A549 (cell line): ENCODE results near the gene DLG4. TPM values are rescaled to one million over a fixed set of nuclear protein-coding genes. Genes with fewer than 3 reads are reported as not detected.
A peak's percentile ranks its signal among the peaks of the same experiment; 100 is the strongest.

Source experiments
- ATAC-seq, 2 experiments: fragments of 200-7000 bp in 1 of 2; fragments of >200 bp in 1 of 2; cut with Nextera tagmentation in 1 of 2; cut with Tn5 transposase in 1 of 2; 3 replicates each; pipeline versions ENCODE4 v1.8.0 to v1.9.1; 2018 to 2020; ENCODE audit warnings: mild to moderate bottlenecking in 1 of 2, moderate library complexity in 1 of 2
- CTCF ChIA-PET: fragments of 300-600 bp; sonication (Branson Sonifier 250); formaldehyde crosslinking; extraction: SDS; loops from one replicate; lab custom pipeline; 2021; ENCODE audit warnings: antibody characterized with exemption, inconsistent platforms; lab: Yijun Ruan, JAX
- POLR2A ChIA-PET: fragments of 350-600 bp; formaldehyde crosslinking; extraction: SDS; loops from one replicate; lab custom pipeline; 2021; ENCODE audit warnings: antibody characterized with exemption, inconsistent platforms; lab: Yijun Ruan, JAX
- DNase-seq, 2 experiments: peaks; one replicate each; pipeline versions ENCODE4 v3.0.0 to v3.0.0-alpha.2; 2011 to 2016; ENCODE audit warnings: low read depth in 1 of 2, low spot score in 1 of 2
- FAIRE-seq: peaks from 2 replicates; lab custom pipeline; 2011; peaks lifted over from hg19 to GRCh38; lab: Jason Lieb, UNC
- H3K27ac ChIP-seq, 2 experiments: fragments of >200 bp; sonication (Bioruptor Twin); formaldehyde crosslinking; 3 replicates each; pipeline ENCODE4 v1.5.1; 2016 to 2017
- H3K4me1 ChIP-seq: fragments of >200 bp; sonication (Bioruptor Twin); formaldehyde crosslinking; 3 replicates; pipeline ENCODE4 v1.6.1; 2016
- H3K4me2 ChIP-seq: fragments of >200 bp; sonication (Bioruptor Twin); formaldehyde crosslinking; 3 replicates; pipeline ENCODE4 v1.6.1; 2016
- H3K4me3 ChIP-seq: fragments of >200 bp; sonication (Bioruptor Twin); formaldehyde crosslinking; 3 replicates; pipeline ENCODE4 v1.5.1; 2016
- H3K9me3 ChIP-seq: fragments of >200 bp; sonication (Bioruptor Twin); formaldehyde crosslinking; 3 replicates; pipeline ENCODE4 v1.6.1; 2016
- CEBPB ChIP-seq, 2 experiments: fragments of >200 bp in 1 of 2; sonication (Bioruptor Twin) in 1 of 2; formaldehyde crosslinking in 1 of 2; IDR thresholded peaks; 2 replicates each; pipeline ENCODE4 v1.6.1; 2012 to 2016
- CHD2 ChIP-seq: fragments of 150-350 bp; IDR thresholded peaks from 2 replicates; pipeline ENCODE4 v1.6.1; 2014; ENCODE audit warnings: low read length; ENCODE audit not compliant: partially characterized antibody
- EHF ChIP-seq: fragments of 250-450 bp; sonication (Bioruptor Pico); IDR thresholded peaks from 2 replicates; pipeline ENCODE4 v1.5.0; 2020; ENCODE audit warnings: mild to moderate bottlenecking
- EP300 ChIP-seq, 2 experiments: fragments of >200 bp; sonication (Bioruptor Twin); formaldehyde crosslinking; IDR thresholded peaks; 2 replicates in 1 of 2; 3 replicates in 1 of 2; pipeline ENCODE4 v1.6.1; 2016 to 2017
- FOSL2 ChIP-seq, 2 experiments: fragments of 450-650 bp in 1 of 2; fragments of >200 bp in 1 of 2; sonication (Bioruptor Twin) in 1 of 2; formaldehyde crosslinking; IDR thresholded peaks; 2 replicates each; pipeline versions ENCODE4 v1.5.0 to v1.6.1; 2016 to 2020; ENCODE audit warnings: mild to moderate bottlenecking in 1 of 2, moderate library complexity in 1 of 2
- GATA3 ChIP-seq: IDR thresholded peaks from 2 replicates; pipeline ENCODE4 v1.6.1; 2012; ENCODE audit warnings: borderline replicate concordance
- HOXB5 ChIP-seq: fragments of 250-450 bp; sonication (Bioruptor Pico); IDR thresholded peaks from 2 replicates; pipeline ENCODE4 v1.5.0; 2020; ENCODE audit warnings: mild to moderate bottlenecking, moderate library complexity
- JUN ChIP-seq, 2 experiments: fragments of >200 bp; sonication (Bioruptor Twin); formaldehyde crosslinking; IDR thresholded peaks; 2 replicates in 1 of 2; 3 replicates in 1 of 2; pipeline ENCODE4 v1.6.1; 2016 to 2017
- MAFK ChIP-seq: fragments of 450-650 bp; IDR thresholded peaks from 2 replicates; pipeline ENCODE4 v1.6.1; 2014; ENCODE audit not compliant: partially characterized antibody
- MYC ChIP-seq: IDR thresholded peaks from 2 replicates; pipeline ENCODE4 v1.6.1; 2012; ENCODE audit warnings: mild to moderate bottlenecking, inconsistent platforms, low read length, improper control_type of control experiment, borderline replicate concordance
- NFE2L2 ChIP-seq: fragments of 150-350 bp; conservative IDR thresholded peaks from 2 replicates; pipeline ENCODE4 v1.6.1; 2014; ENCODE audit warnings: low read length
- POLR2A ChIP-seq: IDR thresholded peaks from 2 replicates; pipeline ENCODE4 v1.6.1; 2012; ENCODE audit warnings: mild to moderate bottlenecking, low read length
- RAD21 ChIP-seq, 2 experiments: fragments of >200 bp in 1 of 2; sonication (Bioruptor Twin) in 1 of 2; formaldehyde crosslinking in 1 of 2; IDR thresholded peaks in 1 of 2; conservative IDR thresholded peaks in 1 of 2; 2 replicates in 1 of 2; 3 replicates in 1 of 2; pipeline ENCODE4 v1.6.1; 2012 to 2018; ENCODE audit warnings: inconsistent platforms in 1 of 2
- RCOR1 ChIP-seq: fragments of 150-350 bp; IDR thresholded peaks from 2 replicates; pipeline ENCODE4 v1.6.1; 2014; ENCODE audit warnings: antibody characterized with exemption, low read length, low read depth
- RFX5 ChIP-seq: fragments of 450-650 bp; IDR thresholded peaks from 2 replicates; pipeline ENCODE4 v1.7.1; 2014; ENCODE audit warnings: antibody characterized with exemption, mild to moderate bottlenecking, moderate library complexity
- SMC3 ChIP-seq: fragments of >200 bp; sonication (Bioruptor Twin); formaldehyde crosslinking; IDR thresholded peaks from 3 replicates; pipeline ENCODE4 v1.6.1; 2018; ENCODE audit warnings: inconsistent platforms
- SREBF2 ChIP-seq: fragments of 450-650 bp; IDR thresholded peaks from 2 replicates; pipeline ENCODE4 v1.6.1; 2014; ENCODE audit warnings: mild to moderate bottlenecking, moderate library complexity
- TP53 ChIP-seq: fragments of 250-450 bp; sonication (Bioruptor Pico); IDR thresholded peaks from 2 replicates; pipeline ENCODE4 v1.5.0; 2021; ENCODE audit warnings: mild to moderate bottlenecking, moderate library complexity
- ZFP36 ChIP-seq: fragments of 450-650 bp; IDR thresholded peaks from 2 replicates; pipeline ENCODE4 v1.6.1; 2014; ENCODE audit warnings: borderline replicate concordance; ENCODE audit not compliant: partially characterized antibody
- WGBS: methylation state at CpG from one replicate; pipeline ENCODE4 v1.1.6; 2017; ENCODE audit errors: missing lambda C conversion rate; 5-methylcytosine and 5-hydroxymethylcytosine counted together
- polyA plus RNA-seq, 4 experiments: library from polyadenylated mRNA; depleted of rRNA in 3 of 4; stranded (reverse); fragments of >200 nt; fragmentation: RNase III in 1 of 4; extraction: RNeasy Plus Mini Kit Qiagen cat#74134 plus additional on column Dnase treatment in 1 of 4; gene quantifications; 2 replicates in 3 of 4; 3 replicates in 1 of 4; pipeline ENCODE4 v1.2.3, GENCODE V29; 2011 to 2017
- small RNA-seq, 6 experiments: library from RNA; depleted of rRNA; stranded (forward); fragments of <200 nt; gene quantifications; one replicate each; pipeline ENCODE3, GENCODE V24; 2012
- TF ChIP-seq, protein P1 (sequence below): IDR thresholded peaks from 2 replicates; pipeline ENCODE4 v1.6.1; 2012

DLG4 gene
- polyA plus RNA-seq, 2 of the 4 experiments (the other 2 are of a cell fraction) = 8.3 to 21.3 TPM

DNA sequence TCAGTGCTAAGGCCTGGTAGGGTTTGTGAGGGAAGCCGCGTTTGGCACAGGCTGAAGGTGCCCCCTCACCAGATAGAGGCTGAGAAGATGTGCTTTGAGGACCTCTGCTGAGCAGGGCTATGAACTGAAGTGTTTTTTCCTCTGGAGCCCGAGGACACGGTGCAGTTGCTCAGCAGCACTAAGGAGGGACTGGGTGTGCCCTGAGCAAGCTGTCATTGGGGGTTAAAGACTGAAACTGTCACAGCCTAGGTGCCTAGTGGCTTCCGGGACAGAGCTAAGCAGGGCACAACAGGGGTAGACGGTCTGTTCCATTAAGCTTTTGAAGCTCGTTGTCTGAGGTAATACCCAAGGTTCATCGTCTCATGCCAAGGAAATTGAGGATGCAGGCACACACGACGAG lies 80.2 kb downstream of the DLG4 start:
- CTCF ChIA-PET = interaction anchor here (0.6 to 45.7 kb wide), 11 partner anchors 11 to 473 kb away, joined by 3 to 1477 read pairs (median 4); partner anchors contain the start of genes ASGR1, ASGR2, SLC16A11 and SLC16A13
- TF ChIP-seq, protein P1, sequence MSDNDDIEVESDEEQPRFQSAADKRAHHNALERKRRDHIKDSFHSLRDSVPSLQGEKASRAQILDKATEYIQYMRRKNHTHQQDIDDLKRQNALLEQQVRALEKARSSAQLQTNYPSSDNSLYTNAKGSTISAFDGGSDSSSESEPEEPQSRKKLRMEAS = no peak
- TF ChIP-seq HOXB5 (CRISPR knock-in tag) (no peak), JUN (IDR thresholded peaks at IDR 0.05) (no peak), NFE2L2 (no peak), RFX5 (no peak)
- TF ChIP-seq, all 56 proteins: peak for 0
- WGBS = 78% methylated on average over 10 of the region's 10 CpGs
- H3K4me1 ChIP-seq = peaks cover 4% of the 10 kb centered on the region; the same call in 2 of the 3 replicates
- ATAC-seq (no peak; a peak in 1 of 6 replicates), DNase-seq (no peak), FAIRE-seq (no peak)
- H3K27ac ChIP-seq = no peak overlapping the region
- no peak overlapping the region for H3K4me2 ChIP-seq
- H3K4me3 ChIP-seq = no peak overlapping the region
- POLR2A ChIA-PET = no interaction called here
- H3K9me3 ChIP-seq = no peaks in the 10 kb centered on the region

DNA sequence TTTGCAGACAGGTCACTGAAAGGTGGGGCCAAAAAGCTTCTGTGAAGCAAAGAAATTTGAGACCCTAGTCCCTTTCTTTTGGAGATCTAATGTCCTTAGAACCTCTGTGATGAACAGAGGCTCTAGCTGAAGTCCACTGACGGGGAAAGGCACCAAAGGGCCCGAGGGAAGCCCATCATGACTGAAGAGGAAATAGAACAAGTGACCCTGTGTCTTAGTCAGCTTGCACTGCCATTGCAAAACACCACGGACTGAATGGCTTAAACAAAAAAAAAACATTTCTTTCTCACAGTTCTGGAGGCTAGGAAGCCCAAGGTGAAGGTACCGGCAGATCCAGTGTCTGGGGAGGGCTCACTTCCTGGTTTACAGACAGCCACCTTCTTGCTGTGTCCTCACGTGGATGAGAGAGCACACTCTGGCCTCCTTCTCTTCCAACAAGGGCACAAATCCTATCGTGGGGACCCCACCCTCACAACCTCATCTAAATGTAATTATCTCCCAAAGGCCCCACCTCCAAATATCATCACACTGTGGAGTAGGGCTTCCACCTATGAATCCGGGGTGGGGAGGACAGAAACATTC lies 80.7 kb downstream of the DLG4 start:
- no peak for DNase-seq
- H3K4me3 ChIP-seq = no peak overlapping the region
- H3K4me2 ChIP-seq = no peak overlapping the region
- peaks cover 4% of the 10 kb centered on the region; the same call in 2 of the 3 replicates for H3K4me1 ChIP-seq
- TF ChIP-seq EP300 (IDR thresholded peaks at IDR 0.05) = no peak
- TF ChIP-seq GATA3 = no peak
- TF ChIP-seq ZFP36 = no peak
- no peak for TF ChIP-seq RAD21 (conservative IDR thresholded peaks at IDR 0.05 in 1 of 2, IDR thresholded peaks at IDR 0.05 in 1 of 2)
- TF ChIP-seq POLR2A = no peak
- TF ChIP-seq SMC3 = no peak
- no peak for TF ChIP-seq CHD2
- TF ChIP-seq SREBF2 = no peak
- no peak for TF ChIP-seq FOSL2 (IDR thresholded peaks at IDR 0.05)
- no peak for TF ChIP-seq FOSL2 (CRISPR knock-in tag; IDR thresholded peaks at IDR 0.05)
- TF ChIP-seq CEBPB (IDR thresholded peaks at IDR 0.05) = no peak
- no peak for TF ChIP-seq MAFK
- POLR2A ChIA-PET = no interaction called here
- FAIRE-seq = no peak
- CTCF ChIA-PET = interaction anchor here (1.0 to 45.7 kb wide), 12 partner anchors 9 to 473 kb away, joined by 3 to 1477 read pairs (median 6); partner anchors contain the start of genes ASGR1, ASGR2, SLC16A11 and SLC16A13
- ATAC-seq = no peak
- 0 out of 6 replicates have a peak overlapping the region, but pooled peaks of 1 of the 2 experiments have one; percentile 8 for H3K27ac ChIP-seq
- no peaks in the 10 kb centered on the region for H3K9me3 ChIP-seq
- WGBS = 55% methylated on average over 7 of the region's 7 CpGs

DNA sequence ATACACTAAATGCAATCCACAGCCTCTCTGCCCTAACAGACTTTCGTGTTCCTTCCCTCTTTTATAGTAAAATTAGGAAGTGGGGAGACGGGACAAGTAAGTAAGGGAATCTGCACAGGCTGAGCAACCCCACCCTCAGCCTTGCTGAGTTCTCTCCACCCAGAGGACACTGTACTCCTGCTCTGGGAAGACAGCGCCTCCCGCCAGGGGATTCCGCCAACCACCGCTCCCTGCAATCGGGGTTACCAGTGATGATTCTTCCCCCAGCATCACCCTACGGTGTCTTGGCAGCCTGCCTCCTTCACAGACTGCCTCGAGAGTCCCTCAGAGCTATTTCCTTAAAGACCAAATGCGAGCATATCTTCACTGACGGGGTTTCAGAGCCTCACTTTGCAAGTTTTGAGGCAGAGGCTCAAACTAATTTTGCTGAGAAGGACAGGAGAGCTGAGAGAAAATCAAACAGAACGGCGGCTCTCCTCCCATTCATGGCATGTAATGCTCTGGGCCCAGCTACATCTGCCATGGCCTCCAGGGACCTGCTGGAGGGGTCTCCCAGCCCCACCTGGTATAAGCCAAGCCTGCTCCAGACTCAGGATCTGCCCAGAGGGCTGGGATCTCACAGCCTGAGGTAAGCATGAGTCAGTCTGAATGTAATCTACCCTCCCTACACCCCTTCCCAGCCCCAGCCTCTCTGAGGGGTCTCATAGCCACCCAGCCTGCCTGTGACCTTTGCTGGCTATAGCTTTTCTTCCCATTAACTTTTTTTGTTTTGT lies 82.3 kb downstream of the DLG4 start:
- Histone ChIP-seq H3K27ac (peak overlapping the region in 1 of 2 experiments; percentile 32; a peak in 1 of 6 replicates), H3K4me2 (no peak overlapping the region), H3K9me3 (no peaks in the 10 kb centered on the region), H3K4me3 (no peak overlapping the region), H3K4me1 (peaks cover 4% of the 10 kb centered on the region; the same call in 2 of the 3 replicates)
- POLR2A ChIA-PET = interaction anchor here (1.0 to 1.6 kb wide), 2 partner anchors 86 to 102 kb away, joined by 4 to 5 read pairs; partner anchors contain the start of gene SLC16A13
- CTCF ChIA-PET = interaction anchor here (0.5 to 45.7 kb wide), 43 partner anchors 8 to 494 kb away, joined by 3 to 1477 read pairs (median 4); partner anchors contain the start of genes ASGR1, ASGR2, CLEC10A and SLC16A11
- no peak for TF ChIP-seq HOXB5 (CRISPR knock-in tag)
- TF ChIP-seq EHF (CRISPR knock-in tag) = no peak
- no peak for TF ChIP-seq TP53 (CRISPR knock-in tag)
- TF ChIP-seq GATA3 = no peak
- no peak for TF ChIP-seq MYC
- TF ChIP-seq FOSL2 (IDR thresholded peaks at IDR 0.05) = no peak
- no peak for TF ChIP-seq FOSL2 (CRISPR knock-in tag; IDR thresholded peaks at IDR 0.05)
- no peak for TF ChIP-seq RCOR1
- no peak for TF ChIP-seq RAD21 (conservative IDR thresholded peaks at IDR 0.05 in 1 of 2, IDR thresholded peaks at IDR 0.05 in 1 of 2)
- TF ChIP-seq MAFK = no peak
- DNase-seq = no peak
- peak in 1 of 2 experiments; percentile 33; a peak in 1 of 6 replicates for ATAC-seq
- FAIRE-seq = no peak
- WGBS = 42% methylated on average over 13 of the region's 13 CpGs

Small RNAs within 50 kb of the gene (small RNA-seq; reads per million reads assigned to genes)
- 0 reads per million in 6 experiments for gene AC120057.4
- 33.4 to 4,513 (median 3,561) reads per million in 6 experiments for gene MIR324
- gene RF00019 = 0 reads per million in 6 experiments

Other genes starting within 250 kb of the DLG4 start
Only the 30 nearest of the 33 such genes appear.
- 185 and 210 TPM in 2 replicates for gene RNASEK, start 207.2 kb downstream of the DLG4 start, polyA plus RNA-seq (2011; rRNA removed)
- gene RNASEK, start 207.2 kb downstream of the DLG4 start, polyA plus RNA-seq (2017; fragmentation: RNase III; extraction: RNeasy Plus Mini Kit Qiagen cat#74134 plus additional on column Dnase treatment) = 388 to 426 TPM (median 424 TPM) in 3 replicates
- 0.16 TPM in 1 of 2 replicates, not detected in the other for gene BCL6B, start 196.8 kb downstream of the DLG4 start, polyA plus RNA-seq (2011; rRNA removed)
- gene BCL6B, start 196.8 kb downstream of the DLG4 start, polyA plus RNA-seq (2017; fragmentation: RNase III; extraction: RNeasy Plus Mini Kit Qiagen cat#74134 plus additional on column Dnase treatment) = 0.03 to 0.04 TPM in 2 of 3 replicates, not detected in the other
- 6.2 and 8.0 TPM in 2 replicates for gene SLC16A13, start 183.8 kb downstream of the DLG4 start, polyA plus RNA-seq (2011; rRNA removed)
- gene SLC16A13, start 183.8 kb downstream of the DLG4 start, polyA plus RNA-seq (2017; fragmentation: RNase III; extraction: RNeasy Plus Mini Kit Qiagen cat#74134 plus additional on column Dnase treatment) = 6.2 to 10.9 TPM (median 10.4 TPM) in 3 replicates
- not detected in 2 replicates for gene SLC16A11, start 175.7 kb downstream of the DLG4 start, polyA plus RNA-seq (2011; rRNA removed)
- gene SLC16A11, start 175.7 kb downstream of the DLG4 start, polyA plus RNA-seq (2017; fragmentation: RNase III; extraction: RNeasy Plus Mini Kit Qiagen cat#74134 plus additional on column Dnase treatment) = not detected in 3 replicates
- not detected in 2 replicates for gene CLEC10A, start 139.6 kb downstream of the DLG4 start, polyA plus RNA-seq (2011; rRNA removed)
- not detected in 3 replicates for gene CLEC10A, start 139.6 kb downstream of the DLG4 start, polyA plus RNA-seq (2017; fragmentation: RNase III; extraction: RNeasy Plus Mini Kit Qiagen cat#74134 plus additional on column Dnase treatment)
- 0.25 and 0.34 TPM in 2 replicates for gene ASGR2, start 105.0 kb downstream of the DLG4 start, polyA plus RNA-seq (2011; rRNA removed)
- gene ASGR2, start 105.0 kb downstream of the DLG4 start, polyA plus RNA-seq (2017; fragmentation: RNase III; extraction: RNeasy Plus Mini Kit Qiagen cat#74134 plus additional on column Dnase treatment) = 0.06 TPM in 1 of 3 replicates, not detected in the others
- 2.6 and 3.4 TPM in 2 replicates for gene ASGR1, start 40.5 kb downstream of the DLG4 start, polyA plus RNA-seq (2011; rRNA removed)
- 1.0 to 1.6 TPM (median 1.6 TPM) in 3 replicates for gene ASGR1, start 40.5 kb downstream of the DLG4 start, polyA plus RNA-seq (2017; fragmentation: RNase III; extraction: RNeasy Plus Mini Kit Qiagen cat#74134 plus additional on column Dnase treatment)
- gene ACADVL, start 102 bp upstream of the DLG4 start, polyA plus RNA-seq (2011; rRNA removed) = 238 and 288 TPM in 2 replicates
- gene ACADVL, start 102 bp upstream of the DLG4 start, polyA plus RNA-seq (2017; fragmentation: RNase III; extraction: RNeasy Plus Mini Kit Qiagen cat#74134 plus additional on column Dnase treatment) = 392 to 429 TPM (median 425 TPM) in 3 replicates
- 5.7 and 9.6 TPM in 2 replicates for gene DVL2, start 14.7 kb upstream of the DLG4 start, polyA plus RNA-seq (2011; rRNA removed)
- 30.7 to 40.4 TPM (median 37.7 TPM) in 3 replicates for gene DVL2, start 14.7 kb upstream of the DLG4 start, polyA plus RNA-seq (2017; fragmentation: RNase III; extraction: RNeasy Plus Mini Kit Qiagen cat#74134 plus additional on column Dnase treatment)
- 52.1 and 61.2 TPM in 2 replicates for gene PHF23, start 19.6 kb upstream of the DLG4 start, polyA plus RNA-seq (2011; rRNA removed)
- gene PHF23, start 19.6 kb upstream of the DLG4 start, polyA plus RNA-seq (2017; fragmentation: RNase III; extraction: RNeasy Plus Mini Kit Qiagen cat#74134 plus additional on column Dnase treatment) = 70.9 to 80.2 TPM (median 79.1 TPM) in 3 replicates
- gene GABARAP, start 22.6 kb upstream of the DLG4 start, polyA plus RNA-seq (2011; rRNA removed) = 399 and 502 TPM in 2 replicates
- 431 to 510 TPM (median 504 TPM) in 3 replicates for gene GABARAP, start 22.6 kb upstream of the DLG4 start, polyA plus RNA-seq (2017; fragmentation: RNase III; extraction: RNeasy Plus Mini Kit Qiagen cat#74134 plus additional on column Dnase treatment)
- gene CTDNEP1, start 31.9 kb upstream of the DLG4 start, polyA plus RNA-seq (2011; rRNA removed) = 161 and 251 TPM in 2 replicates
- gene CTDNEP1, start 31.9 kb upstream of the DLG4 start, polyA plus RNA-seq (2017; fragmentation: RNase III; extraction: RNeasy Plus Mini Kit Qiagen cat#74134 plus additional on column Dnase treatment) = 145 to 151 TPM (median 147 TPM) in 3 replicates
- gene ELP5, start 32.4 kb upstream of the DLG4 start, polyA plus RNA-seq (2011; rRNA removed) = 114 and 133 TPM in 2 replicates
- 89.2 to 97.3 TPM (median 92.1 TPM) in 3 replicates for gene ELP5, start 32.4 kb upstream of the DLG4 start, polyA plus RNA-seq (2017; fragmentation: RNase III; extraction: RNeasy Plus Mini Kit Qiagen cat#74134 plus additional on column Dnase treatment)
- gene CLDN7, start 42.6 kb upstream of the DLG4 start, polyA plus RNA-seq (2011; rRNA removed) = 4.2 and 4.6 TPM in 2 replicates
- 0.59 to 0.97 TPM (median 0.59 TPM) in 3 replicates for gene CLDN7, start 42.6 kb upstream of the DLG4 start, polyA plus RNA-seq (2017; fragmentation: RNase III; extraction: RNeasy Plus Mini Kit Qiagen cat#74134 plus additional on column Dnase treatment)
- 0.16 TPM in 2 replicates for gene SLC2A4, start 61.9 kb upstream of the DLG4 start, polyA plus RNA-seq (2011; rRNA removed)
- gene SLC2A4, start 61.9 kb upstream of the DLG4 start, polyA plus RNA-seq (2017; fragmentation: RNase III; extraction: RNeasy Plus Mini Kit Qiagen cat#74134 plus additional on column Dnase treatment) = 0.17 to 0.18 TPM (median 0.17 TPM) in 3 replicates
- 0.61 and 0.98 TPM in 2 replicates for gene YBX2, start 74.8 kb upstream of the DLG4 start, polyA plus RNA-seq (2011; rRNA removed)
- gene YBX2, start 74.8 kb upstream of the DLG4 start, polyA plus RNA-seq (2017; fragmentation: RNase III; extraction: RNeasy Plus Mini Kit Qiagen cat#74134 plus additional on column Dnase treatment) = 0.22 to 0.57 TPM (median 0.36 TPM) in 3 replicates
- 945 and 969 TPM in 2 replicates for gene EIF5A, start 87.8 kb upstream of the DLG4 start, polyA plus RNA-seq (2011; rRNA removed)
- gene EIF5A, start 87.8 kb upstream of the DLG4 start, polyA plus RNA-seq (2017; fragmentation: RNase III; extraction: RNeasy Plus Mini Kit Qiagen cat#74134 plus additional on column Dnase treatment) = 1,779 to 2,042 TPM (median 1,918 TPM) in 3 replicates
- 48.5 and 61.7 TPM in 2 replicates for gene GPS2, start 95.5 kb upstream of the DLG4 start, polyA plus RNA-seq (2011; rRNA removed)
- gene GPS2, start 95.5 kb upstream of the DLG4 start, polyA plus RNA-seq (2017; fragmentation: RNase III; extraction: RNeasy Plus Mini Kit Qiagen cat#74134 plus additional on column Dnase treatment) = 147 to 171 TPM (median 158 TPM) in 3 replicates
- gene NEURL4, start 109.5 kb upstream of the DLG4 start, polyA plus RNA-seq (2011; rRNA removed) = 12.2 and 18.3 TPM in 2 replicates
- 44.2 to 50.4 TPM (median 47.5 TPM) in 3 replicates for gene NEURL4, start 109.5 kb upstream of the DLG4 start, polyA plus RNA-seq (2017; fragmentation: RNase III; extraction: RNeasy Plus Mini Kit Qiagen cat#74134 plus additional on column Dnase treatment)
- gene ACAP1, start 116.7 kb upstream of the DLG4 start, polyA plus RNA-seq (2011; rRNA removed) = 0.03 and 0.41 TPM in 2 replicates
- 1.3 to 2.1 TPM (median 1.4 TPM) in 3 replicates for gene ACAP1, start 116.7 kb upstream of the DLG4 start, polyA plus RNA-seq (2017; fragmentation: RNase III; extraction: RNeasy Plus Mini Kit Qiagen cat#74134 plus additional on column Dnase treatment)
- gene KCTD11, start 132.3 kb upstream of the DLG4 start, polyA plus RNA-seq (2011; rRNA removed) = 6.1 and 7.0 TPM in 2 replicates
- gene KCTD11, start 132.3 kb upstream of the DLG4 start, polyA plus RNA-seq (2017; fragmentation: RNase III; extraction: RNeasy Plus Mini Kit Qiagen cat#74134 plus additional on column Dnase treatment) = 9.6 to 10.7 TPM (median 10.3 TPM) in 3 replicates
- not detected in 2 replicates for gene TMEM95, start 135.3 kb upstream of the DLG4 start, polyA plus RNA-seq (2011; rRNA removed)
- gene TMEM95, start 135.3 kb upstream of the DLG4 start, polyA plus RNA-seq (2017; fragmentation: RNase III; extraction: RNeasy Plus Mini Kit Qiagen cat#74134 plus additional on column Dnase treatment) = not detected in 3 replicates
- 1.2 and 1.8 TPM in 2 replicates for gene TNK1, start 161.3 kb upstream of the DLG4 start, polyA plus RNA-seq (2011; rRNA removed)
- gene TNK1, start 161.3 kb upstream of the DLG4 start, polyA plus RNA-seq (2017; fragmentation: RNase III; extraction: RNeasy Plus Mini Kit Qiagen cat#74134 plus additional on column Dnase treatment) = 2.1 to 2.4 TPM (median 2.2 TPM) in 3 replicates
- 11.0 and 13.7 TPM in 2 replicates for gene PLSCR3, start 174.7 kb upstream of the DLG4 start, polyA plus RNA-seq (2011; rRNA removed)
- 27.5 to 33.4 TPM (median 29.6 TPM) in 3 replicates for gene PLSCR3, start 174.7 kb upstream of the DLG4 start, polyA plus RNA-seq (2017; fragmentation: RNase III; extraction: RNeasy Plus Mini Kit Qiagen cat#74134 plus additional on column Dnase treatment)
- gene TMEM256, start 184.3 kb upstream of the DLG4 start, polyA plus RNA-seq (2011; rRNA removed) = 127 and 210 TPM in 2 replicates
- gene TMEM256, start 184.3 kb upstream of the DLG4 start, polyA plus RNA-seq (2017; fragmentation: RNase III; extraction: RNeasy Plus Mini Kit Qiagen cat#74134 plus additional on column Dnase treatment) = 142 to 166 TPM (median 164 TPM) in 3 replicates
- gene NLGN2, start 188.0 kb upstream of the DLG4 start, polyA plus RNA-seq (2011; rRNA removed) = 4.1 and 6.9 TPM in 2 replicates
- gene NLGN2, start 188.0 kb upstream of the DLG4 start, polyA plus RNA-seq (2017; fragmentation: RNase III; extraction: RNeasy Plus Mini Kit Qiagen cat#74134 plus additional on column Dnase treatment) = 17.6 to 27.9 TPM (median 27.5 TPM) in 3 replicates
- not detected in 2 replicates for gene SPEM1, start 200.5 kb upstream of the DLG4 start, polyA plus RNA-seq (2011; rRNA removed)
- gene SPEM1, start 200.5 kb upstream of the DLG4 start, polyA plus RNA-seq (2017; fragmentation: RNase III; extraction: RNeasy Plus Mini Kit Qiagen cat#74134 plus additional on column Dnase treatment) = 0.09 to 0.13 TPM in 2 of 3 replicates, not detected in the other
- not detected in 2 replicates for gene SPEM2, start 205.8 kb upstream of the DLG4 start, polyA plus RNA-seq (2011; rRNA removed)
- not detected in 3 replicates for gene SPEM2, start 205.8 kb upstream of the DLG4 start, polyA plus RNA-seq (2017; fragmentation: RNase III; extraction: RNeasy Plus Mini Kit Qiagen cat#74134 plus additional on column Dnase treatment)
- gene SPEM3, start 209.0 kb upstream of the DLG4 start, polyA plus RNA-seq (2011; rRNA removed) = not detected in 2 replicates
- not detected in 3 replicates for gene SPEM3, start 209.0 kb upstream of the DLG4 start, polyA plus RNA-seq (2017; fragmentation: RNase III; extraction: RNeasy Plus Mini Kit Qiagen cat#74134 plus additional on column Dnase treatment)
- gene TMEM102, start 215.6 kb upstream of the DLG4 start, polyA plus RNA-seq (2011; rRNA removed) = 4.4 and 4.9 TPM in 2 replicates
- 6.5 to 8.9 TPM (median 8.1 TPM) in 3 replicates for gene TMEM102, start 215.6 kb upstream of the DLG4 start, polyA plus RNA-seq (2017; fragmentation: RNase III; extraction: RNeasy Plus Mini Kit Qiagen cat#74134 plus additional on column Dnase treatment)